Neutrophil (primary cell): ENCODE results near the gene ARID5B.

Experiments used
- H3K27ac ChIP-seq: fragments of 200-600 bp; sonication (generic); 2 replicates; pipeline ENCODE4 v1.5.1; 2016; ENCODE audit warnings: mild to moderate bottlenecking, moderate library complexity
- H3K27me3 ChIP-seq: fragments of 200-600 bp; sonication (generic); 2 replicates; pipeline ENCODE4 v1.6.0; 2016; ENCODE audit warnings: mild to moderate bottlenecking
- H3K36me3 ChIP-seq: fragments of 200-600 bp; sonication (generic); 2 replicates; pipeline ENCODE4 v1.5.1; 2017
- H3K4me1 ChIP-seq, 2 experiments: fragments of 200-600 bp in 1 of 2; sonication (generic) in 1 of 2; 1 replicate in 1 of 2; 2 replicates in 1 of 2; pipeline versions ENCODE4 v1.5.1 to v1.6.1; 2013 to 2016; ENCODE audit warnings: low read depth in 1 of 2, low read length in 1 of 2, mild to moderate bottlenecking in 1 of 2, moderate library complexity in 1 of 2; ENCODE audit not compliant: control insufficient read depth in 1 of 2, insufficient read depth in 1 of 2
- H3K4me3 ChIP-seq, 2 experiments: fragments of 200-600 bp in 1 of 2; sonication (generic) in 1 of 2; 1 replicate in 1 of 2; 2 replicates in 1 of 2; pipeline ENCODE4 v1.5.1; 2013 to 2016; ENCODE audit warnings: low read depth in 1 of 2, low read length in 1 of 2, mild to moderate bottlenecking in 1 of 2, moderate library complexity in 1 of 2
- H3K9me3 ChIP-seq: fragments of 200-600 bp; sonication (generic); 2 replicates; pipeline ENCODE4 v1.5.1; 2016
- CTCF ChIP-seq: fragments of 200-600 bp; sonication (generic); IDR thresholded peaks from 2 replicates; pipeline ENCODE4 v1.5.1; 2016; ENCODE audit warnings: antibody characterized with exemption

The ARID5B gene

DNA sequence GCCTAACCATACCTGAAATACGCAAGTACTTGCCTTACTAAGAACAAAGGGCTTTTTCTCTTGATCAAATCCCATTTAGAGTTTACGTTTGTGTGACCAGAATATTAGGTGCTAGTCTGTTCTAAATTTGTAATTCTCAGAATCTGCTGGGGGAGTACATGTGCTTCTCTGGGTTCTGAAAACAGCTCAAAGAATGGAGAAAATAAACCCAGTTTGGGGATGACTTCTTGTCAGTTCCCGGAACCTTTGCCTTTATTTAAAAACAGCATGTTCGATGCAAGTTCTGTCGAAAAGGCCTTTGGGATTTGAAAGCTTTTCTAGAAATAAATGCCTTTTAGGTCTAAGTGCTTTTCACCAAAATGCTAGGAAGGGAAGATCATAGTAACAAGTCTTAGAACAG lies 147.0 kb downstream of the ARID5B start:
- peaks cover 31 to 35% of the 10 kb centered on the region in 2 experiments for H3K4me1 ChIP-seq
- no peak for TF ChIP-seq CTCF
- no peak overlapping the region for H3K27ac ChIP-seq

GRCh38 chr10:62048919-62049623 lies 147.6 kb downstream of the ARID5B start:
- no peaks in the 10 kb centered on the region for H3K36me3 ChIP-seq
- H3K9me3 ChIP-seq = no peaks in the 10 kb centered on the region
- H3K4me1 ChIP-seq = peaks cover 37 to 40% of the 10 kb centered on the region in 2 experiments

More for the DNA sequence above, 147.0 kb downstream of the ARID5B start:
- Histone ChIP-seq H3K9me3 (no peaks in the 10 kb centered on the region), H3K27me3 (no peaks in the 10 kb centered on the region), H3K4me3 (no peak overlapping the region), H3K36me3 (no peaks in the 10 kb centered on the region)

DNA sequence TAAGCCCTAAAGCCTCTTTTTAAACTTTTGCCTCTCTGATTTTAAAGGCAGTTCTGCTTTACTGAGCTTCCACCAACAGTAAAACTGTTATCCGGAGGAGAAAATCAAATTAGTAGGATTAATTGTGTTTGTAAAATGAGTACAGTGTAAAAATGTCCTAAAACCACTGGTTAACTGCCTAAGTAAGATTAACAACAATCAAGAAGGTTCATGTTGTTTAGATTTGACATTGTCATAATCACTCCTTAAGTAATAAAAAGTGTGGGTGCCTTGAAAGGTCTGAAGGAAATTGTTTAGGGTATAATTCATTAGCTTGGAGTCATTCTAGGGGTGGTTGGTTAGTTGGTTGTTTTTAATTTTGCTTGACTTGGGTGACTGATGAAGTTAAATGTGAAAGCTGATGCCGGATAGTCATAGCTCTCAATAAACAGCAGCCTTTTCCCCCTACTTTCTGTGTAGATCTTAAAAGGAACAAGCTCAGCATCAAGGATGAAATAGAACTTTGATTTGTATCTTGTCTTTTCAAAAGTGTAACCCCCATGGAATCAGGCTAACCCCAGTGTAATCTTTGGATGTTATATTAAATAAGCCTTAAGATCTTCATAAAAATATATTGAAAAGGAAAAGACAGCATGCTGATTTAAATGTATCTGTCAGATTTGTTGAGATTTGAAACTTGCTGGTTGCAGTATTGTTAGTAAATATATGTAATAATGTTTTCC lies 148.3 kb downstream of the ARID5B start:
- TF ChIP-seq CTCF = no peak
- Histone ChIP-seq H3K27me3 (no peaks in the 10 kb centered on the region), H3K27ac (no peak overlapping the region), H3K4me1 (peaks cover 42 to 46% of the 10 kb centered on the region in 2 experiments), H3K9me3 (no peaks in the 10 kb centered on the region), H3K36me3 (no peaks in the 10 kb centered on the region), H3K4me3 (no peak overlapping the region)

More at GRCh38 chr10:62048919-62049623, 147.6 kb downstream of the ARID5B start:
- Histone ChIP-seq H3K4me3 (no peak overlapping the region), H3K27me3 (no peaks in the 10 kb centered on the region), H3K27ac (no peak overlapping the region)
- no peak for TF ChIP-seq CTCF

- H3K36me3 ChIP-seq = no peaks in the 10 kb centered on the region
- H3K4me1 ChIP-seq = peaks cover 37 to 41% of the 10 kb centered on the region in 2 experiments
- H3K27me3 ChIP-seq = no peaks in the 10 kb centered on the region
- H3K27ac ChIP-seq = no peak overlapping the region
- no peak overlapping the region for H3K4me3 ChIP-seq
- no peak for TF ChIP-seq CTCF
- H3K9me3 ChIP-seq = no peaks in the 10 kb centered on the region
Measured at GRCh38 chr10:62050346-62050892, 148.9 kb downstream of the ARID5B start.

- Histone ChIP-seq H3K4me1 (peaks cover 31 to 35% of the 10 kb centered on the region in 2 experiments), H3K4me3 (no peak overlapping the region), H3K36me3 (no peaks in the 10 kb centered on the region), H3K27ac (no peak overlapping the region), H3K27me3 (no peaks in the 10 kb centered on the region), H3K9me3 (no peaks in the 10 kb centered on the region)
- TF ChIP-seq CTCF = no peak
Measured at GRCh38 chr10:62050893-62051433, 149.5 kb downstream of the ARID5B start.
